GM18907 (cell line): ENCODE measurements around the gene ADIG.

Experiments used
- ATAC-seq: cut with Tn5 transposase; IDR thresholded peaks from one replicate; pipeline ENCODE4 v1.9.1; 2021; ENCODE audit warnings: mild to moderate bottlenecking, moderate library complexity; ENCODE audit not compliant: unreplicated experiment

The ADIG gene

GRCh38 chr20:38581013-38581412, at the start of gene ADIG:
TSS of gene ADIG (plus strand) at chr20:38581197. CDS start at chr20:38581251, 54 bp downstream.
- ATAC-seq, result no peak

- no peak for ATAC-seq
These were observed 46.2 kb upstream of the ADIG start for GRCh38 chr20:38534756-38535155.

- no peak for ATAC-seq
These were observed 44.7 kb upstream of the ADIG start for GRCh38 chr20:38536310-38536709.

GRCh38 chr20:38537176-38537575, 43.8 kb upstream of the ADIG start:
- no peak for ATAC-seq

GRCh38 chr20:38538789-38539188, 42.2 kb upstream of the ADIG start:
- ATAC-seq, result no peak

GRCh38 chr20:38543014-38543906, 37.7 kb upstream of the ADIG start:
- ATAC-seq, result no peak

- no peak for ATAC-seq
These were observed 35.2 kb upstream of the ADIG start for GRCh38 chr20:38545771-38546170.

- ATAC-seq, result no peak
These were observed 33.5 kb upstream of the ADIG start for GRCh38 chr20:38547288-38548085.

- ATAC-seq, result no peak
These were observed 32.5 kb upstream of the ADIG start for GRCh38 chr20:38548356-38549083.

GRCh38 chr20:38550274-38550673, 30.7 kb upstream of the ADIG start:
- no peak for ATAC-seq

- ATAC-seq, result no peak
These were observed 29.9 kb upstream of the ADIG start for GRCh38 chr20:38551056-38551626.

GRCh38 chr20:38554986-38555385, 26.0 kb upstream of the ADIG start:
- ATAC-seq, result no peak

GRCh38 chr20:38555395-38555794, 25.6 kb upstream of the ADIG start:
- no peak for ATAC-seq

- ATAC-seq, result no peak
These were observed 23.8 kb upstream of the ADIG start for GRCh38 chr20:38557174-38557573.

GRCh38 chr20:38558596-38559360, 22.2 kb upstream of the ADIG start:
- no peak for ATAC-seq

- ATAC-seq, result no peak
These were observed 21.2 kb upstream of the ADIG start for GRCh38 chr20:38559764-38560163.

GRCh38 chr20:38563802-38564431, 17.1 kb upstream of the ADIG start:
- ATAC-seq, result no peak

- ATAC-seq, result no peak
These were observed 16.3 kb upstream of the ADIG start for GRCh38 chr20:38564680-38565079.

GRCh38 chr20:38566036-38566598, 14.9 kb upstream of the ADIG start:
- ATAC-seq, result no peak
